GM12864 (cell line): ENCODE data around the gene RPL23.

Experiments used
- DNase-seq: peaks from one replicate; pipeline ENCODE4 v3.0.0-alpha.2; 2011; ENCODE audit warnings: low read depth
- H3K4me3 ChIP-seq: 2 replicates; pipeline ENCODE4 v1.5.1; 2011; ENCODE audit warnings: mild to moderate bottlenecking, low read depth, low read length, control low read depth
- TF ChIP-seq, protein P1 (sequence below): IDR thresholded peaks from 2 replicates; pipeline ENCODE4 v1.5.1; 2011; ENCODE audit warnings: low read depth, mild to moderate bottlenecking, moderate library complexity, low read length, control low read depth, inconsistent platforms; ENCODE audit errors: missing control alignments

RPL23 gene

DNA sequence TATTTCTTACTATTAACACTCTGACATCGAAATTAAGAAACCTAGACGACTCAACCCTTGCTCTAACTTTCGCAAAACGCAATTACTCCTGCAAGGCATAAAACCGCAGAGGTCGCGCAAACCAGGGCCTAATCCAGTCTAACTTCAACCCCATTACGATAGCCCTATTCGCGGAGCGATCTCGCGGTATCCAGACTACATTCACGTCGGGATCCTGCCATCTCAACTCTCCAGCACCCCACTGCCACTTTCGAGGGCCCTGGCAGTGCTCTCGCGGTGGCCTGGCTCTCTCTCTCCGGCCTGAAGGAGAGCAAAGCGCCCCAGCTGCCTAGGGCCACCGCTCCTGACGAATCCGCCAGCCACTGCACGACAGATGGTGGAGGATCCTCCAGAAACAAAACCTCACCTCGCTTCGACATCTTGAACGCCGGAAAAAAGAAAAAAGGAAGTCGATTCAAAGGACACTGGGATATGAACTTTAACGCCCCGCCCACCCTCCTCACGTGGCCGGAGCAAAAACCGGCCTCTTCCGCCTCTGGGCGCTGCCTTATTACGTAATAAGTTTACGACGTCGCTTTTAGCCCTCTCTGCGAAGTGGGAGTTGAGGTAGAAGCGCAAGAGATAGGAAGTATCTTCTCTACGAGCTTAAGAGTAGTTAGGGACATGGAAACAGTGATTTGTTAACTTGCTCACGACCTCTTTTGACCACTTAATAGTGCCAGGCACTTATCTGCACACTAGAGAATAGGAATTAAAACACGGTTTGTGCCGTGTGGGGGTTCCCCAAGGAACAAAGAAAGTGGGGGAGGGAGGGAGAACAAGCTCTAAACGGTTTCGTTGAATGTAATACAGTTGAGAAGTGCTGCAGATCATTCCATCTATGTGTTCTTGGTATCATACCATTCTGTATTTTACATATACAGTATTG is at the start of gene RPL23:
Gene RPL23 (minus strand): TSS at position 430 of the 928 bp plus-strand sequence. CDS start 11 bp downstream, at position 419.
- TF ChIP-seq, protein P1, sequence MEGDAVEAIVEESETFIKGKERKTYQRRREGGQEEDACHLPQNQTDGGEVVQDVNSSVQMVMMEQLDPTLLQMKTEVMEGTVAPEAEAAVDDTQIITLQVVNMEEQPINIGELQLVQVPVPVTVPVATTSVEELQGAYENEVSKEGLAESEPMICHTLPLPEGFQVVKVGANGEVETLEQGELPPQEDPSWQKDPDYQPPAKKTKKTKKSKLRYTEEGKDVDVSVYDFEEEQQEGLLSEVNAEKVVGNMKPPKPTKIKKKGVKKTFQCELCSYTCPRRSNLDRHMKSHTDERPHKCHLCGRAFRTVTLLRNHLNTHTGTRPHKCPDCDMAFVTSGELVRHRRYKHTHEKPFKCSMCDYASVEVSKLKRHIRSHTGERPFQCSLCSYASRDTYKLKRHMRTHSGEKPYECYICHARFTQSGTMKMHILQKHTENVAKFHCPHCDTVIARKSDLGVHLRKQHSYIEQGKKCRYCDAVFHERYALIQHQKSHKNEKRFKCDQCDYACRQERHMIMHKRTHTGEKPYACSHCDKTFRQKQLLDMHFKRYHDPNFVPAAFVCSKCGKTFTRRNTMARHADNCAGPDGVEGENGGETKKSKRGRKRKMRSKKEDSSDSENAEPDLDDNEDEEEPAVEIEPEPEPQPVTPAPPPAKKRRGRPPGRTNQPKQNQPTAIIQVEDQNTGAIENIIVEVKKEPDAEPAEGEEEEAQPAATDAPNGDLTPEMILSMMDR: no peak
- peak; percentile 94 for DNase-seq
- H3K4me3 ChIP-seq: peak within 1 kb of the TSS; percentile 76

DNA sequence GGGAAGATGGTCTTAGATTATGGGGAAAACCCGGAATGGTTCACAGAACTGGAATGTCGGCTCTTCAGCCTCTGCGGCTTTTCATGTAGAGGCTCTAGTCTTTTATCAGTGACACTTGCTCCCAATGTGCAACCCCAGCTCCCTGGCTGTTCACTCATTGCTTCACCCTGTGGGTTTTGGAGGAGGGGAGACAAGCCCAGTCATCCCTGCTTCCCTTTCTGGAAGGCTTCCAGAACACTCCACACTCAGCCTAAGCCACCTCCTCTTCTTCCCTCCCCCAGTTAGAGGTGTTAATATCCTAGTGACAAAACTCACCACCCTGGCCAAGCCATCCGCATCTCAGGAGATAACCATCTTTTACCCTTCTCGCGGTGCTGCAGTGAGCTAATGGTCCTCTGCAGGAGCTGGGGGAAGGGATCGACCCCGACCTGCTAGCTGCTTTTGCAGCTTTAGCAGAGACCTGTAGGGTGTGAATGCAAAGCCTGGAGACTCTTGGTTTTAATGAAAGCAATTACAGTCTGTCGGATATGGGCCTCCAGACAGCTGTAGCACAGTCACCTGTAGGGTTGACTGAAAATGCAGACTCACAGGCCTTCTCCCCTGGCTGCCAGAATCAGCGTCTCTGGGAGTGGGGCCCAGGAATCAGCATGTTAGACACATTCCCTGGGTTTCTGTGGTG is 47.6 kb upstream of the RPL23 start:
- H3K4me3 ChIP-seq: no peak overlapping the region
- TF ChIP-seq, protein P1: no peak
- no peak for DNase-seq

GRCh38 chr17:38899421-38899820 is 45.9 kb upstream of the RPL23 start:
- TF ChIP-seq, protein P1: no peak
- no peak for DNase-seq
- H3K4me3 ChIP-seq: peak overlapping the region; percentile 8

GRCh38 chr17:38898812-38899348 is 45.4 kb upstream of the RPL23 start:
- peak; percentile 80 for DNase-seq
- TF ChIP-seq, protein P1: no peak

DNA sequence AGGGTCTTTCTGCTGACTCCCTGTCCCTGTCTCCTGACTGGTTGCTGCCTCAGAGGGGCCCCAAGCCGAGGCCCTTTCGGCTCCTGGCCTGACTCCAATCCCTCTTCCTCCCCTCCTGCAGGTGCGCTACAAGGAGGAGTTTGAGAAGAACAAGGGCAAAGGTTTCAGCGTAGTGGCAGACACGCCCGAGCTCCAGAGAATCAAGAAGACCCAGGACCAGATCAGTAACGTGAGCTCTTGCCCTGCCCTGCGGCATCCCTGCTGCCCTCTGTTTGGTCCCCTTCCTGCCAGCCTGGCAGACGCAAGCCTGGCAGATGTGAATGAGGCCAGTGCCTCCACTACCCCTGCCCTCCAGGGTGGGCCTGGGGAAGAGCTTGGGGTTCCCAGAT is 44.8 kb upstream of the RPL23 start:
- peak overlapping the region; percentile 28 for H3K4me3 ChIP-seq
- TF ChIP-seq, protein P1: no peak
- DNase-seq: no peak

More at GRCh38 chr17:38898812-38899348, 45.4 kb upstream of the RPL23 start:
- H3K4me3 ChIP-seq: peak overlapping the region; percentile 28

DNA sequence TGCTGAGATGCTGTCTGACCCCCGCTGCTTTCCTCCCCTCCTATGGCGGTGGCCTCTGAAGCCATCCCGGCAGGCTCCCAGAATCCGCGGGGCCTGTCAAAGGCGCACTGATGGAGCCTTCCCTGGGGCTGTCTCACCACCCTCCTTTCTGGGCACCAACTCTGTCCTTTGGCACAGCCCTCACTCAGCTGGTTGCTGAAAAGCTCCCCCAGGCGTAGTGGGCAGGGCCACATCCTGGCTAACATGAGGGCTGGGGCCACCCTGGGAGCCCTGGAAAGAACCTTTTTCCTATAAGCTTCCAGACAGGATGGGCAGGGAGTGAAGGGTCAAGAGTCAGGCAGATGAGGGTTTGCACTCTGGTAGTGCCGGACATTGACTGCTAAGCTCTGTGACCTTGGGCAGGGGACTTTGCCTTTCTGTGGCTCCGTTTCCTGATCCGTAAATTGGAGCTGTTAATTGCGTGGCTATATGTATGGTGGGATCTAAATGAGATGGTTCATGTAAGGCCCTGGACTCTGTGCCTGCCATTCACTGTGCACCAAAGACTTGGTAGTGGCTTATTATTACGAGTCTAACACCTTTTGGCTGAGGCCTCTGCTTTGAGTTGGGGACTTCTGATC is 44.3 kb upstream of the RPL23 start:
- TF ChIP-seq, protein P1: no peak
- DNase-seq: no peak
- H3K4me3 ChIP-seq: no peak overlapping the region
